Measurements from ENCODE around the gene LGR4. TPM values are rescaled to one million over a fixed set of nuclear protein-coding genes. Genes with fewer than 3 reads are reported as not detected.
A peak's percentile ranks its signal among the peaks of the same experiment; 100 is the strongest.

The LGR4 gene
- total RNA-seq, 1 donor = 25.1 TPM

DNA sequence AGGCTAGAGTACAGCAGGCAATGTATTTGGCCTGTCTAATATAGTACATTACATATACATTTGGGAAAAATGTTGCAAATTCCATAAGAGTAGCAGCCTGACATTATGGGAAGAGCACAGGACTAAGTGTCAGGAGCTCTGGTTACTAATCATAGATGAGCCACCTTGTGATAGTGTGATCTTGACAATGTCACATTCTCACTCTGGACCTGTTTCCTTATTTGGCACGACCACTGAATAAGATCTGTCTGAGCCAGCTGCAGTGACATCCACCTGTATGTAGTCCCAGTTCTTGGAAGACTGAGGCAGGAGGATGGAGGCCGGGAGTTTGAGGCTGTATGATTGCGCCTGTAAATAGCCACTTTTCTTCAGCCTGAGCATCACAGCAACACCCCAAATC, 39.6 kb upstream of the LGR4 start:
- DNase-seq (ENCODE audit: low read depth) = no peak
- TF ChIP-seq, protein P1, sequence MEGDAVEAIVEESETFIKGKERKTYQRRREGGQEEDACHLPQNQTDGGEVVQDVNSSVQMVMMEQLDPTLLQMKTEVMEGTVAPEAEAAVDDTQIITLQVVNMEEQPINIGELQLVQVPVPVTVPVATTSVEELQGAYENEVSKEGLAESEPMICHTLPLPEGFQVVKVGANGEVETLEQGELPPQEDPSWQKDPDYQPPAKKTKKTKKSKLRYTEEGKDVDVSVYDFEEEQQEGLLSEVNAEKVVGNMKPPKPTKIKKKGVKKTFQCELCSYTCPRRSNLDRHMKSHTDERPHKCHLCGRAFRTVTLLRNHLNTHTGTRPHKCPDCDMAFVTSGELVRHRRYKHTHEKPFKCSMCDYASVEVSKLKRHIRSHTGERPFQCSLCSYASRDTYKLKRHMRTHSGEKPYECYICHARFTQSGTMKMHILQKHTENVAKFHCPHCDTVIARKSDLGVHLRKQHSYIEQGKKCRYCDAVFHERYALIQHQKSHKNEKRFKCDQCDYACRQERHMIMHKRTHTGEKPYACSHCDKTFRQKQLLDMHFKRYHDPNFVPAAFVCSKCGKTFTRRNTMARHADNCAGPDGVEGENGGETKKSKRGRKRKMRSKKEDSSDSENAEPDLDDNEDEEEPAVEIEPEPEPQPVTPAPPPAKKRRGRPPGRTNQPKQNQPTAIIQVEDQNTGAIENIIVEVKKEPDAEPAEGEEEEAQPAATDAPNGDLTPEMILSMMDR (IDR thresholded peaks at IDR 0.05; ENCODE audit: insufficient read depth, low read length) = no peak
- H3K4me3 ChIP-seq (ENCODE audit: low read depth, low read length) = no peak overlapping the region

DNA sequence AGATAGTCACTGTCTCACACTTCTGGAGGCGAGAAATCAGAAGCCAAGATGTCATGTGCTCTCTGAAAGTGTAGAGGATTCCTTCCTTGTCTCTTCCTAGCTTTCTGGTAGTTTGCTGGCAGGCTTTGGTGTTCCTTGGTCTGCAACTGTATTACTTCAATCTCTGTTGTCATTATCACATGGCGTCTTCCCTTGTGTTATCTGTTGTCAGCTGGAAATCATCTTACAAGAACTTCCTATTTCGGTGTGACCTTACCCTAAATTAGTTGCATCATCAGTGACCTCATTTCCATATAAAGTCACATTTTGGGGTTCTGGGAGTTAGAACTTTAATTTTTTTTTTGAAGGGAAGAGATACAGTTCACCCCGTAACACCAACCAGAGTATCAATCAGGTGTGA, 37.3 kb upstream of the LGR4 start:
- no peak for DNase-seq (ENCODE audit: low read depth)
- TF ChIP-seq, protein P1 (IDR thresholded peaks at IDR 0.05; ENCODE audit: insufficient read depth, low read length) = no peak
- no peak overlapping the region for H3K4me3 ChIP-seq (ENCODE audit: low read depth, low read length)

- DNase-seq (ENCODE audit: low read depth) = no peak
- peak overlapping the region; percentile 99 for H3K4me3 ChIP-seq (ENCODE audit: low read depth, low read length)
- TF ChIP-seq, protein P1 (IDR thresholded peaks at IDR 0.05; ENCODE audit: insufficient read depth, low read length) = no peak
Observed at GRCh38 chr11:27507557-27508322, 35.1 kb upstream of the LGR4 start.

- TF ChIP-seq, protein P1 (IDR thresholded peaks at IDR 0.05; ENCODE audit: insufficient read depth, low read length) = peak; percentile 12
- DNase-seq (ENCODE audit: low read depth) = peak; percentile 94
- H3K4me3 ChIP-seq (ENCODE audit: low read depth, low read length) = peak within 1 kb of the TSS; percentile 99
Observed at GRCh38 chr11:27506200-27507182, 33.9 kb upstream of the LGR4 start, which contains the start of gene LIN7C. TSS of gene LIN7C (minus strand) at chr11:27506769. CDS start at chr11:27506752, 17 bp downstream.

DNA sequence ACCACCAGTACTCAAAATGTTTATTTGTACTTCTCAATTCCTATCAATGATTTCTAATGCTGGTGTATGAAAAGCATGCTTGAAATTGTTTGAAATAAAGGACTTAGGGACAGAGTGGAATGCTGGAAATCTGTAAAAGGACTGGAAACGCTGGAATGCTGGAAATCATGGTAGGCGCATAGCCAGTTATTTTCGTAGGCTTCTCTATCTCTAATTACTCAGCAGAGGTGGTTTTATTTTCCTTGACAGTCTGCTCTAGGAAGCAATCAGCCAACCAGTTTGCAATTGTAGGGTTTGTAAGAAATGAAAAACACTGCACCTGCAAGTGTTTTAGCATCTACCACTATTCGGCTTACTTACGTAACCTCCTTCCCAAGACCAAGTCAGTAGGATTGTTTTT, 33.2 kb upstream of the LGR4 start:
- peak; percentile 46 for DNase-seq (ENCODE audit: low read depth)
- H3K4me3 ChIP-seq (ENCODE audit: low read depth, low read length) = peak overlapping the region; percentile 99
- TF ChIP-seq, protein P1 (IDR thresholded peaks at IDR 0.05; ENCODE audit: insufficient read depth, low read length) = no peak

- no peak overlapping the region for H3K4me3 ChIP-seq (ENCODE audit: low read depth, low read length)
- no peak for DNase-seq (ENCODE audit: low read depth)
- TF ChIP-seq, protein P1 (IDR thresholded peaks at IDR 0.05; ENCODE audit: insufficient read depth, low read length) = no peak
Observed at GRCh38 chr11:27504205-27504604, 31.6 kb upstream of the LGR4 start.

All from fibroblast of the aortic adventitia (primary cell).